ENCODE measurements around the gene SMARCA5.

The SMARCA5 gene

DNA sequence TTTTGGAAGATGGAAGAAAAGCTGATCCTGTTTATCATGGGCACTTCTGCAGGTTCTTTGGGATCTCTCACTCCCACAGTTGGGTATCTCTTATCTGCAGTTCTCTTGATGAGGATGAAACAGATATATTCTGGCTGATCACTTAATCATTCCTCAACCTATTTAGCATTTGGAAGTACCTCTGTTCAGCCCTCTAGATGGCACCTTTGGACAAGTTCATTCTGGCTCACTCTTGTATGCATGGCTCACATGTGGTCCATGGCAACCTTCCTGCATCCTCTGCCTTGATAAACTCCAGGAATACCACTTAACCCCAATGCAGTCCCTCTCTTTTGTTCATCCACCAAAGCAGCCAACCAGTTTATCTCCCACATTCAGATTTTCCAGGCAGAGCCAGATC is 74.2 kb downstream of the SMARCA5 start:
- no peak for DNase-seq (ENCODE audit: low read depth, low spot score)
- no peak overlapping the region for H3K9ac ChIP-seq (ENCODE audit: insufficient read length, low read depth)
- H3K27me3 ChIP-seq (ENCODE audit: insufficient read depth, insufficient read length): no peaks in the 10 kb centered on the region
- TF ChIP-seq ZNF274 (IDR thresholded peaks at IDR 0.05; ENCODE audit: low read depth, low read length): no peak
- TF ChIP-seq YY1 (IDR thresholded peaks at IDR 0.05; ENCODE audit: insufficient read depth, insufficient read length): no peak
- TF ChIP-seq SUZ12 (IDR thresholded peaks at IDR 0.05; ENCODE audit: extremely low read depth, insufficient read depth, insufficient read length): no peak
- no peaks in the 10 kb centered on the region; the same call in 1 of the 2 replicates for H3K9me3 ChIP-seq (ENCODE audit: insufficient read depth, low read length)
- H3K36me3 ChIP-seq (ENCODE audit: insufficient read depth, insufficient read length, low read length): no peaks in the 10 kb centered on the region
- H3K4me3 ChIP-seq (ENCODE audit: insufficient read length, low read depth): no peak overlapping the region
- no peaks in the 10 kb centered on the region for H3K4me1 ChIP-seq (ENCODE audit: insufficient read depth, insufficient read length)

DNA sequence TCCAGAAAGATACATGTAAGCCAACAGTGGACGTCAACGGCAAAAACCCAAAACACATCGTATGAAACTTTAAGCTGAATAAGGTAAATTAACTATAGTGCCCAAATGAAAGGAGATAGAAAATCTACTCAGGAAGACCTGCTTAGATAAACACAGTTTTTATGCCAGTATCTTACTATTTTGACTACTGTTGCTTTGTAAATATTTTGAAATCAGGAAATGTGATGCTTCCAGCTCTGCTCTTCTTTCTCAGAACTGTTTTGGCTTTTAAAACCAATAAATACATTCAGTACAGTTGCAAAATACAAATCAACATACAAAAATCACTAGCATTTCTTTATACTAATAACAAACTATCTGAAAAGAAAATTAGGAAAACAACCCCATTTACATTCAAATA is 83.8 kb downstream of the SMARCA5 start:
- H3K9ac ChIP-seq (ENCODE audit: insufficient read length, low read depth): no peak overlapping the region
- H3K4me1 ChIP-seq (ENCODE audit: insufficient read depth, insufficient read length): no peaks in the 10 kb centered on the region
- H3K9me3 ChIP-seq (ENCODE audit: insufficient read depth, low read length): no peaks in the 10 kb centered on the region
- TF ChIP-seq ZNF274 (IDR thresholded peaks at IDR 0.05; ENCODE audit: low read depth, low read length): no peak
- TF ChIP-seq YY1 (IDR thresholded peaks at IDR 0.05; ENCODE audit: insufficient read depth, insufficient read length): no peak
- TF ChIP-seq SUZ12 (IDR thresholded peaks at IDR 0.05; ENCODE audit: extremely low read depth, insufficient read depth, insufficient read length): no peak
- H3K4me3 ChIP-seq (ENCODE audit: insufficient read length, low read depth): no peak overlapping the region
- H3K27me3 ChIP-seq (ENCODE audit: insufficient read depth, insufficient read length): no peaks in the 10 kb centered on the region
- no peaks in the 10 kb centered on the region for H3K36me3 ChIP-seq (ENCODE audit: insufficient read depth, insufficient read length, low read length)
- DNase-seq (ENCODE audit: low read depth, low spot score): no peak

DNA sequence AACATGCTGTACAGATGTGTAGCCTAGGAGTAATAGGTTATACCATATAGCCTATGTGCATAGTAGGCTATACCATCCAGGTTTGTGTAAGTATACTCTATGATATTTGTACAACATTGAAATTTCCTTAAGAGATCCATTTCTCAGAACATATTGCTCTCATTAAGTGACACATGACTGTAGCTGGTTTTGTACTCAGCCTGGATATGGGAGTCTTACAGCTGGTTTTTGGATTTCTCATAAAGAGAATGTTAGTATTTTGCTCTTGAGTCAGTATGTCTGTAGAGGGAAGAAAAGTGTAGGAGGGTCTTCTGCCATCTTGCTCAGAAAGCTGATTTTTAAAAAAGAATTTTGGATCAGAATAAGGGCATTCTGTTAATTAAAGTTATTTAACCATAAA is 85.3 kb downstream of the SMARCA5 start:
- H3K4me3 ChIP-seq (ENCODE audit: insufficient read length, low read depth): no peak overlapping the region
- H3K36me3 ChIP-seq (ENCODE audit: insufficient read depth, insufficient read length, low read length): no peaks in the 10 kb centered on the region
- H3K4me1 ChIP-seq (ENCODE audit: insufficient read depth, insufficient read length): no peaks in the 10 kb centered on the region
- H3K9me3 ChIP-seq (ENCODE audit: insufficient read depth, low read length): no peaks in the 10 kb centered on the region
- TF ChIP-seq YY1 (IDR thresholded peaks at IDR 0.05; ENCODE audit: insufficient read depth, insufficient read length) (no peak), ZNF274 (IDR thresholded peaks at IDR 0.05; ENCODE audit: low read depth, low read length) (no peak), SUZ12 (IDR thresholded peaks at IDR 0.05; ENCODE audit: extremely low read depth, insufficient read depth, insufficient read length) (no peak)
- no peaks in the 10 kb centered on the region for H3K27me3 ChIP-seq (ENCODE audit: insufficient read depth, insufficient read length)
- no peak for DNase-seq (ENCODE audit: low read depth, low spot score)
- no peak overlapping the region for H3K9ac ChIP-seq (ENCODE audit: insufficient read length, low read depth)

DNA sequence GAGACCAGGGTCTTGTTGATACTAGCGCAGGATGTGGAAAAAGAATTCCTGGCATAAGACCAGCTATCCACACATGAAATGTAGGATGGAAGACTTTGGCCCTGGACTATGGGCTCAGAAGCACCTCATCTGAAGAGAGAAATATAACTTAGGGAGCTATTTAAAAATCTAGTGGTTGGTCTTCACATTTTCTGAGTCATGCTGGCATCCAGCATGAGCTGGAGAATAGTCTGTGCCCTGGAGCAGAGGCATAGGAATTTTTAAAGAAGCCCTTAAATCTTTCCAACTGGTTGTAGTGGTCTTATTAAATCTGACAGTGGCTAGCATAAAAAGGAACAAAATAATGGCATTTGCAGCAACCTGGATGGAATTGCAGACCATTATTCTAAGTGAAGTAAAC is 86.3 kb downstream of the SMARCA5 start:
- H3K4me3 ChIP-seq (ENCODE audit: insufficient read length, low read depth): no peak overlapping the region
- H3K36me3 ChIP-seq (ENCODE audit: insufficient read depth, insufficient read length, low read length): no peaks in the 10 kb centered on the region
- H3K9me3 ChIP-seq (ENCODE audit: insufficient read depth, low read length): no peaks in the 10 kb centered on the region
- no peaks in the 10 kb centered on the region for H3K4me1 ChIP-seq (ENCODE audit: insufficient read depth, insufficient read length)
- no peaks in the 10 kb centered on the region for H3K27me3 ChIP-seq (ENCODE audit: insufficient read depth, insufficient read length)
- TF ChIP-seq SUZ12 (IDR thresholded peaks at IDR 0.05; ENCODE audit: extremely low read depth, insufficient read depth, insufficient read length): no peak
- TF ChIP-seq YY1 (IDR thresholded peaks at IDR 0.05; ENCODE audit: insufficient read depth, insufficient read length): no peak
- TF ChIP-seq ZNF274 (IDR thresholded peaks at IDR 0.05; ENCODE audit: low read depth, low read length): no peak
- DNase-seq (ENCODE audit: low read depth, low spot score): no peak
- no peak overlapping the region for H3K9ac ChIP-seq (ENCODE audit: insufficient read length, low read depth)

DNA sequence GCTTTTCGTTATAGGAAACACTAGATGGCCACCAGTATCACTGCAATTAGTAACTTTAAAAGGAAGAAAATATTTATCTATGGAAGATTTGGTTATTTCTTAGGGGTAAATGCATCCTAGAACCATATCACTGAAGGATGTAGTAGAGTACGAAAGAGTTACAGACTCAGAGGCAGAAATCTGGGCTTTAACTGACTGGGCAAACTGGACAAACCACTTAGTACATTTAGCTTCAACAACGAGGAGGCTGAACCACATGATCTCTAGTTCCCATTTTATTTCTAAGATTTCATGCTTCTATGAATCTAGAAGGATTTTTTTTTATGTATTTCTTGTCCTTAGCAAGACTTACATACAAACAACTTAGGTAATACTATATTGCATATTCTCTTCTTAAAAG is 93.0 kb downstream of the SMARCA5 start:
- no peak for DNase-seq (ENCODE audit: low read depth, low spot score)
- TF ChIP-seq YY1 (IDR thresholded peaks at IDR 0.05; ENCODE audit: insufficient read depth, insufficient read length): no peak
- TF ChIP-seq SUZ12 (IDR thresholded peaks at IDR 0.05; ENCODE audit: extremely low read depth, insufficient read depth, insufficient read length): no peak
- no peak for TF ChIP-seq ZNF274 (IDR thresholded peaks at IDR 0.05; ENCODE audit: low read depth, low read length)
- Histone ChIP-seq H3K9ac (ENCODE audit: insufficient read length, low read depth) (no peak overlapping the region), H3K36me3 (ENCODE audit: insufficient read depth, insufficient read length, low read length) (no peaks in the 10 kb centered on the region), H3K4me3 (ENCODE audit: insufficient read length, low read depth) (no peak overlapping the region), H3K4me1 (ENCODE audit: insufficient read depth, insufficient read length) (no peaks in the 10 kb centered on the region), H3K27me3 (ENCODE audit: insufficient read depth, insufficient read length) (no peaks in the 10 kb centered on the region), H3K9me3 (ENCODE audit: insufficient read depth, low read length) (no peaks in the 10 kb centered on the region)

All from NT2/D1 (cell line).